ENCODE data around the gene ARHGEF4. TPM values are rescaled to one million over a fixed set of nuclear protein-coding genes. Genes with fewer than 3 reads are reported as not detected.

ARHGEF4 gene
- total and polyA plus RNA-seq, 2 donors (not counting 3 experiments of a cell fraction or from before 2014, with no cell fraction given) = not detected

- BruUV-seq (replicated peaks) = no TSS peak
- TF ChIP-seq MAX (IDR thresholded peaks at IDR 0.05; ENCODE audit: insufficient read depth, insufficient read length) = no peak
- no peak for TF ChIP-seq POLR2A (IDR thresholded peaks at IDR 0.05; ENCODE audit: low read depth, low read length)
- TF ChIP-seq JUN (IDR thresholded peaks at IDR 0.05; ENCODE audit: borderline replicate concordance, insufficient read depth, insufficient read length, low read depth) = no peak
- no peak for TF ChIP-seq GATA2 (IDR thresholded peaks at IDR 0.05; ENCODE audit: insufficient read depth, insufficient read length, low read depth, low read length)
- no peak for TF ChIP-seq EZH2 (IDR thresholded peaks at IDR 0.05; ENCODE audit: borderline replicate concordance, low read depth, low read length, severe bottlenecking)
- no peak for TF ChIP-seq CTCF (IDR thresholded peaks at IDR 0.05; ENCODE audit: extremely low read depth in 1 of 2, insufficient read depth in 1 of 2, low read depth in 1 of 2, low read length in 2 of 2)
- no peak for TF ChIP-seq POLR2AphosphoS5 (IDR thresholded peaks at IDR 0.05; ENCODE audit: insufficient read depth, low read depth, low read length)
- TF ChIP-seq MYC (IDR thresholded peaks at IDR 0.05; ENCODE audit: low read depth, low read length) = no peak
- no peak for TF ChIP-seq FOS (IDR thresholded peaks at IDR 0.05; ENCODE audit: borderline replicate concordance, insufficient read depth, low read length)
- no peak overlapping the region for H3K9ac ChIP-seq (replicated peaks; ENCODE audit: extremely low read depth, insufficient read depth, low read length)
- FAIRE-seq (no peak), DNase-seq (ENCODE audit: low read depth, low spot score) (no peak)
- H3K79me2 ChIP-seq (ENCODE audit: control insufficient read depth, insufficient read depth, low read length) = peaks cover 95% of the 10 kb centered on the region
- no peak overlapping the region for H3K4me3 ChIP-seq (replicated peaks in 1 of 3; ENCODE audit: insufficient read depth in 1 of 3, low read depth in 1 of 3, low read length in 3 of 3)
- H3K27me3 ChIP-seq (ENCODE audit: control insufficient read depth in 2 of 2, insufficient read depth in 2 of 2, low read length in 2 of 2) = no peaks in the 10 kb centered on the region
- peaks cover 11% of the 10 kb centered on the region for H3K4me1 ChIP-seq (ENCODE audit: control insufficient read depth, extremely low read depth, insufficient read depth, low read length)
- dilution Hi-C loops (cut with MboI; ENCODE audit: extremely low pct_ligation_motif_present, low sequenced_read_pairs) = no loop called here
- H3K9me3 ChIP-seq (replicated peaks; ENCODE audit: control insufficient read depth, insufficient read depth, low read length) = no peaks in the 10 kb centered on the region
- intact Hi-C loops (cut with micrococcal nuclease) = no loop called here
- peaks cover 11% of the 10 kb centered on the region for H4K20me1 ChIP-seq (replicated peaks; ENCODE audit: control insufficient read depth, extremely low read depth, insufficient read depth, low read length)
- H3K27ac ChIP-seq (ENCODE audit: insufficient read depth, low read depth, low read length) = no peak overlapping the region
- H3K36me3 ChIP-seq (ENCODE audit: control insufficient read depth in 2 of 2, extremely low read depth in 1 of 2, insufficient read depth in 2 of 2, low read length in 2 of 2) = peaks cover 20 to 21% of the 10 kb centered on the region in 2 experiments
- ChIA-PET CTCF (interaction anchor here (1.0 to 1.2 kb wide), 2 partner anchors 19 to 21 kb away, joined by 3 read pairs; no protein-coding TSS in a partner anchor), POLR2A (no interaction called here)
- H2AFZ ChIP-seq (ENCODE audit: low read depth, low read length) = no peak overlapping the region
- H3K4me2 ChIP-seq (ENCODE audit: insufficient read depth, low read length) = no peak overlapping the region
- H3K9me1 ChIP-seq (replicated peaks; ENCODE audit: control insufficient read depth, extremely low read depth, insufficient read depth, low read length) = no peaks in the 10 kb centered on the region
Measured at GRCh38 chr2:131085646-131086045, 248.9 kb downstream of the ARHGEF4 start.

Data from endothelial cell of umbilical vein (primary cell).